ENCODE data around the gene HS2ST1. TPM values are rescaled to one million over a fixed set of nuclear protein-coding genes. Genes with fewer than 3 reads are reported as not detected.
"Not testable (repeated sequence)": the region's sequence is repeated elsewhere in the genome, so short reads cannot be mapped to it uniquely, and the experiment has no call there.

Gene HS2ST1
- total RNA-seq (2021) (45.8 and 49.5 TPM in 2 replicates), Bru-seq, nascent RNA (percentile 87 among the genes with signal in this experiment), BruChase-seq, experiment 1, labeled RNA remaining after a 2-hour chase (percentile 91 among the genes with signal in this experiment), BruChase-seq, experiment 2, labeled RNA remaining after a 6-hour chase (percentile 91 among the genes with signal in this experiment)
- long read RNA-seq, full-length matches to known transcripts, result 55 of 74 reads
- long read RNA-seq, partial matches to known transcripts, result 10 of 74 reads
- long read RNA-seq, other reads (novel, unspliced or antisense), result 9 of 74 reads

DNA sequence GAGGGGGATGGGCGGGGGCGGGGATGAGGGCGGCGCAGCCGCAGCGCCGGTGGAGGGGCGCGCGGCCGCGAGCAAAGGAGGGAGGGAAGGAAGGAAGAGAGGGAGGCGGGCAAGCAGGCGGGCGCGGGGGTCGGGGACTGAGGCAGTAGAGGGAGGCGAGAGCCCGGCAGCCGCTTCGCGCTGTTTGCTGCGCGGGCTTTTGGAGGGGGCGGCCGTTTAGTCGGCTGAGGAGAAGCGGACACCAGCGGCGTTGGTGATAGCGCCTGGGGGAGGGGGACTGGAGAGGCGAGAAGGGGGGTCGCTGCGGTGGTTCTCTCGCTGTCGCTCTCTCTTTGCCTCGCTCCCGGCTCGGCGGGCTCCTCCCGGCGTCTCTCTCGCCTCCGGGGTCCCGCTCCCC is at the start of gene HS2ST1:
HS2ST1 (plus strand) TSS at position 35 of the 397 bp plus-strand sequence.
- CTCF ChIA-PET, result interaction anchor here (1.0 kb wide), 1 partner anchor 141 kb away, joined by 3 read pairs; no protein-coding TSS in a partner anchor
- Histone ChIP-seq H3K4me3 (ENCODE audit: low read depth, low read length, poor library complexity, severe bottlenecking) (peak within 1 kb of the TSS; percentile 82), H3K9me3 (ENCODE audit: low read depth, low read length, poor library complexity, severe bottlenecking) (no peaks in the 10 kb centered on the region), H3K4me1 (ENCODE audit: insufficient read depth, low read length, poor library complexity, severe bottlenecking) (peaks cover 17% of the 10 kb centered on the region), H3K36me3 (ENCODE audit: insufficient read depth, low read length, poor library complexity, severe bottlenecking) (no peaks in the 10 kb centered on the region), H3K27ac (ENCODE audit: low read depth, low read length, poor library complexity, severe bottlenecking) (peak within 1 kb of the TSS; percentile 90), H3K27me3 (replicated peaks; ENCODE audit: insufficient read depth, low read depth, low read length, poor library complexity) (no peaks in the 10 kb centered on the region)
- no TSS peak for BruUV-seq (replicated peaks)
- intact Hi-C loops (cut with micrococcal nuclease; ENCODE audit: unreplicated experiment), result no loop called here
- POLR2A ChIA-PET (ENCODE audit: low non-redundant PET), result interaction anchor here (0.6 kb wide), 1 partner anchor 1136 kb away, joined by 15 read pairs; no protein-coding TSS in a partner anchor
- no peak for TF ChIP-seq EZH2 (IDR thresholded peaks at IDR 0.05; ENCODE audit: borderline replicate concordance, low read depth, low read length, poor library complexity, severe bottlenecking)
- TF ChIP-seq, protein P1, sequence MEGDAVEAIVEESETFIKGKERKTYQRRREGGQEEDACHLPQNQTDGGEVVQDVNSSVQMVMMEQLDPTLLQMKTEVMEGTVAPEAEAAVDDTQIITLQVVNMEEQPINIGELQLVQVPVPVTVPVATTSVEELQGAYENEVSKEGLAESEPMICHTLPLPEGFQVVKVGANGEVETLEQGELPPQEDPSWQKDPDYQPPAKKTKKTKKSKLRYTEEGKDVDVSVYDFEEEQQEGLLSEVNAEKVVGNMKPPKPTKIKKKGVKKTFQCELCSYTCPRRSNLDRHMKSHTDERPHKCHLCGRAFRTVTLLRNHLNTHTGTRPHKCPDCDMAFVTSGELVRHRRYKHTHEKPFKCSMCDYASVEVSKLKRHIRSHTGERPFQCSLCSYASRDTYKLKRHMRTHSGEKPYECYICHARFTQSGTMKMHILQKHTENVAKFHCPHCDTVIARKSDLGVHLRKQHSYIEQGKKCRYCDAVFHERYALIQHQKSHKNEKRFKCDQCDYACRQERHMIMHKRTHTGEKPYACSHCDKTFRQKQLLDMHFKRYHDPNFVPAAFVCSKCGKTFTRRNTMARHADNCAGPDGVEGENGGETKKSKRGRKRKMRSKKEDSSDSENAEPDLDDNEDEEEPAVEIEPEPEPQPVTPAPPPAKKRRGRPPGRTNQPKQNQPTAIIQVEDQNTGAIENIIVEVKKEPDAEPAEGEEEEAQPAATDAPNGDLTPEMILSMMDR (conservative IDR thresholded peaks at IDR 0.05; ENCODE audit: low read depth, low read length), result no peak
- no peak for DNase-seq (ENCODE audit: low spot score)

DNA sequence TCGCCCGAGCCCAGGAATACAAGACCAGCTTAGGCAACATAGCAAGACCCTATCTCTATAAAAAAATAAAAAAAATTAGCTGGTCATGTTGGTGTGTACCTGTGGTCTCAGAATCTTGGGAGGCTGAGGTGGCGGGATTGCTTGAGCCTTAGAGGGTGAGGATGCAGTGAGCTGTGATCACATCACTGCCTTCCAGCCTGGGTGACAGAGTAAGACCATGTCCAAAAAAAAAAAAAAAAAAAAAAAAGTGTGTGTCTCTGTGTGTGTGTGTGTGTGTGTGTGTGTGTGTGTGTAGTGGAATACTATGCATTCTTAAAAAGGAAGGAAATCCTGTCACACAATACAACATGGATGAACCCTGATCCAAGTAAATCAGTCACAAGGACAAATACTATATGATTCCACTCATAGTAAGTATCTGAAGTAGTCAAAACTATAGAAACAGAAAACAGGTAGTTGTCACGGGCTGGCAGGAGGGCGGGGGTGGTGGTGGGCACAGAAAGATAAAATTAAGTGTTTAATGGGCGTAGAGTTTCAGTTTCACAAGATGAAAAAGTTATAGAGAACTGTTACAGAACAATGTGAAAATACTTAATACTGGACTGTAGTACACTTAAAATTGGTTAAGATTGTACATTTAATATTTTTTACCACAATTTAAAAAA is 48.3 kb upstream of the HS2ST1 start:
- TF ChIP-seq EZH2 (IDR thresholded peaks at IDR 0.05; ENCODE audit: borderline replicate concordance, low read depth, low read length, poor library complexity, severe bottlenecking), result no peak
- TF ChIP-seq, protein P1 (conservative IDR thresholded peaks at IDR 0.05; ENCODE audit: low read depth, low read length), result no peak
- Histone ChIP-seq H3K4me1 (ENCODE audit: insufficient read depth, low read length, poor library complexity, severe bottlenecking) (no peaks in the 10 kb centered on the region), H3K27ac (ENCODE audit: low read depth, low read length, poor library complexity, severe bottlenecking) (no peak overlapping the region), H3K4me3 (ENCODE audit: low read depth, low read length, poor library complexity, severe bottlenecking) (no peak overlapping the region), H3K27me3 (replicated peaks; ENCODE audit: insufficient read depth, low read depth, low read length, poor library complexity) (no peaks in the 10 kb centered on the region), H3K9me3 (ENCODE audit: low read depth, low read length, poor library complexity, severe bottlenecking) (no peaks in the 10 kb centered on the region), H3K36me3 (ENCODE audit: insufficient read depth, low read length, poor library complexity, severe bottlenecking) (no peaks in the 10 kb centered on the region)
- no TSS peak for BruUV-seq (replicated peaks)
- no peak for DNase-seq (ENCODE audit: low spot score)
- intact Hi-C loops (cut with micrococcal nuclease; ENCODE audit: unreplicated experiment), result no loop called here
- POLR2A ChIA-PET (ENCODE audit: low non-redundant PET), result no interaction called here
- CTCF ChIA-PET, result interaction anchor here (0.6 kb wide), 1 partner anchor 11 kb away, joined by 4 read pairs; no protein-coding TSS in a partner anchor

DNA sequence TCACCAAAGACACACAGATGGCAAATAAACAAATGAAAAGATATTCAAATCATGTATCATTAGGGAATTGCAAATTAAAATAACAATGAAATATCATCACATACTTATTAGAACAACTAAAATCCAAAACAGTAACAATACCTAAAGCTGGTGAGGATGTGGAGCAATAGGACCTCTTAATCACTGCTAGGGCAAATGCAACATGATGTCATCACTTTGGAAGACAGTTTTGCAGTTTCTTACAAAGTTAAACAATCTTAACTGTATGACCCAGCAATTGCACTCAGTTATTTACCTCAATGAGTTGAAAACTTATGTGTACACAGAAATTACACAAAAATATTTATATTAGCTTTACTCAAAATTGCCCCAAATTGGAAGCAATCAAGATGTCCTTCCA is 47.8 kb upstream of the HS2ST1 start:
- no peak for TF ChIP-seq EZH2 (IDR thresholded peaks at IDR 0.05; ENCODE audit: borderline replicate concordance, low read depth, low read length, poor library complexity, severe bottlenecking)
- TF ChIP-seq, protein P1 (conservative IDR thresholded peaks at IDR 0.05; ENCODE audit: low read depth, low read length), result no peak
- Histone ChIP-seq H3K4me1 (ENCODE audit: insufficient read depth, low read length, poor library complexity, severe bottlenecking) (peaks cover 1% of the 10 kb centered on the region), H3K27ac (ENCODE audit: low read depth, low read length, poor library complexity, severe bottlenecking) (no peak overlapping the region), H3K27me3 (replicated peaks; ENCODE audit: insufficient read depth, low read depth, low read length, poor library complexity) (no peaks in the 10 kb centered on the region), H3K36me3 (ENCODE audit: insufficient read depth, low read length, poor library complexity, severe bottlenecking) (no peaks in the 10 kb centered on the region), H3K9me3 (ENCODE audit: low read depth, low read length, poor library complexity, severe bottlenecking) (no peaks in the 10 kb centered on the region), H3K4me3 (ENCODE audit: low read depth, low read length, poor library complexity, severe bottlenecking) (no peak overlapping the region)
- ChIA-PET CTCF (no interaction called here), POLR2A (ENCODE audit: low non-redundant PET) (no interaction called here)
- DNase-seq (ENCODE audit: low spot score), result no peak
- no TSS peak for BruUV-seq (replicated peaks)
- intact Hi-C loops (cut with micrococcal nuclease; ENCODE audit: unreplicated experiment), result no loop called here

DNA sequence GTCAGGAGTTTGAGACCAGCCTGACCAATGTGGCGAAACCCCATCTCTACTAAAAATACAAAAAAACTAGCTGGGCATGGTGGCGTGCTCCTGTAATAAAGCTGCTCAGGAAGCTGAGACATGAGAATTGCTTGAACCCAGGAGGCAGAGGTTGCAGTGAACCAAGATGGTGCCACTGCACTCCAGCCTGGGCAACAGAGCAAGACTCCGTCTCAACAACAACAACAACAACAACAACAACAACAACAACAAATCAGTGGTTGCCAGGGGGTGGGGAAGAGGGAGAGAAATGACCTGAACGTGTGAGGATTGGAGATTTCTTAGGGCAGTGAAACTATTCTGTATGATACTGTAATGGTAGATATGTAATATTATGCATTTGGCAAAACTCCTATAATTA is 47.2 kb upstream of the HS2ST1 start:
- H3K9me3 ChIP-seq (ENCODE audit: low read depth, low read length, poor library complexity, severe bottlenecking); H3K27ac ChIP-seq (ENCODE audit: low read depth, low read length, poor library complexity, severe bottlenecking); H3K36me3 ChIP-seq (ENCODE audit: insufficient read depth, low read length, poor library complexity, severe bottlenecking); BruUV-seq (replicated peaks); POLR2A ChIA-PET (ENCODE audit: low non-redundant PET); DNase-seq (ENCODE audit: low spot score); CTCF ChIA-PET; H3K27me3 ChIP-seq (replicated peaks; ENCODE audit: insufficient read depth, low read depth, low read length, poor library complexity); H3K4me1 ChIP-seq (ENCODE audit: insufficient read depth, low read length, poor library complexity, severe bottlenecking); H3K4me3 ChIP-seq (ENCODE audit: low read depth, low read length, poor library complexity, severe bottlenecking); intact Hi-C loops (cut with micrococcal nuclease; ENCODE audit: unreplicated experiment): not testable (repeated sequence)

Data from A673 (cell line).